ENCODE measurements around the gene LYPD4.

GRCh38 chr19:41889896-41890295, 45.4 kb upstream of the LYPD4 start:
- TF ChIP-seq CTCF (IDR thresholded peaks at IDR 0.05; ENCODE audit: insufficient read depth, low read length, poor library complexity, severe bottlenecking) (no peak), EZH2phosphoT487 (conservative IDR thresholded peaks at IDR 0.05; ENCODE audit: low read length) (no peak)

All from SU-DHL-6 (cell line).